ENCODE results near the gene RBMS3.

Gene RBMS3

GRCh38 chr3:29933802-29934490, 653.1 kb downstream of the RBMS3 start:
- no peak overlapping the region for H3K27ac ChIP-seq (ENCODE audit: insufficient read depth in 1 of 2, low read depth in 1 of 2, low read length in 2 of 2, poor library complexity in 1 of 2, severe bottlenecking in 2 of 2)
- ChIA-PET CTCF (no interaction called here), POLR2A (no interaction called here)
- no peaks in the 10 kb centered on the region for H3K27me3 ChIP-seq (replicated peaks in 2 of 5; ENCODE audit: control insufficient read depth in 4 of 5, insufficient read depth in 5 of 5, low read length in 4 of 5)
- H3K9me3 ChIP-seq (ENCODE audit: control extremely low read depth in 1 of 5, control insufficient read depth in 4 of 5, insufficient read depth in 2 of 5, low read depth in 1 of 5, low read length in 4 of 5): no peaks in the 10 kb centered on the region
- 100% methylated on average over 2 of the region's 3 CpGs for WGBS (ENCODE audit: insufficient coverage)
- H3K4me1 ChIP-seq (ENCODE audit: control extremely low read depth in 1 of 4, control insufficient read depth in 4 of 4, insufficient read depth in 4 of 4, low read length in 3 of 4): no peaks in the 10 kb centered on the region
- H3K4me3 ChIP-seq (ENCODE audit: control insufficient read depth in 1 of 7, extremely low read depth in 1 of 7, insufficient read depth in 4 of 7, low read depth in 2 of 7, low read length in 6 of 7): no peak overlapping the region
- DNase-seq: no peak
- H3K36me3 ChIP-seq (ENCODE audit: control insufficient read depth in 4 of 4, insufficient read depth in 4 of 4, low read length in 3 of 4): no peaks in the 10 kb centered on the region

- H3K36me3 ChIP-seq (ENCODE audit: control insufficient read depth in 4 of 4, insufficient read depth in 4 of 4, low read length in 3 of 4): no peaks in the 10 kb centered on the region
- CTCF ChIA-PET: no interaction called here
- WGBS (ENCODE audit: insufficient coverage): 100% methylated on average over 1 of the region's 4 CpGs
- no peak overlapping the region for H3K27ac ChIP-seq (ENCODE audit: insufficient read depth in 1 of 2, low read depth in 1 of 2, low read length in 2 of 2, poor library complexity in 1 of 2, severe bottlenecking in 2 of 2)
- no peaks in the 10 kb centered on the region for H3K27me3 ChIP-seq (replicated peaks in 2 of 5; ENCODE audit: control insufficient read depth in 4 of 5, insufficient read depth in 5 of 5, low read length in 4 of 5)
- no peaks in the 10 kb centered on the region for H3K4me1 ChIP-seq (ENCODE audit: control extremely low read depth in 1 of 4, control insufficient read depth in 4 of 4, insufficient read depth in 4 of 4, low read length in 3 of 4)
- H3K4me3 ChIP-seq (ENCODE audit: control insufficient read depth in 1 of 7, extremely low read depth in 1 of 7, insufficient read depth in 4 of 7, low read depth in 2 of 7, low read length in 6 of 7): no peak overlapping the region
- H3K9me3 ChIP-seq (ENCODE audit: control extremely low read depth in 1 of 5, control insufficient read depth in 4 of 5, insufficient read depth in 2 of 5, low read depth in 1 of 5, low read length in 4 of 5): no peaks in the 10 kb centered on the region
- POLR2A ChIA-PET: no interaction called here
- no peak for DNase-seq
Observed at GRCh38 chr3:29934751-29935150, 653.9 kb downstream of the RBMS3 start.

- CTCF ChIA-PET: no interaction called here
- POLR2A ChIA-PET: no interaction called here
- H3K4me1 ChIP-seq (ENCODE audit: control extremely low read depth in 1 of 4, control insufficient read depth in 4 of 4, insufficient read depth in 4 of 4, low read length in 3 of 4): no peaks in the 10 kb centered on the region
- H3K27me3 ChIP-seq (replicated peaks in 2 of 5; ENCODE audit: control insufficient read depth in 4 of 5, insufficient read depth in 5 of 5, low read length in 4 of 5): no peaks in the 10 kb centered on the region
- no peak overlapping the region for H3K27ac ChIP-seq (ENCODE audit: insufficient read depth in 1 of 2, low read depth in 1 of 2, low read length in 2 of 2, poor library complexity in 1 of 2, severe bottlenecking in 2 of 2)
- no peak for DNase-seq
- 100% methylated on average over 2 of the region's 3 CpGs for WGBS (ENCODE audit: insufficient coverage)
- H3K4me3 ChIP-seq (ENCODE audit: control insufficient read depth in 1 of 7, extremely low read depth in 1 of 7, insufficient read depth in 4 of 7, low read depth in 2 of 7, low read length in 6 of 7): no peak overlapping the region
- no peaks in the 10 kb centered on the region for H3K9me3 ChIP-seq (ENCODE audit: control extremely low read depth in 1 of 5, control insufficient read depth in 4 of 5, insufficient read depth in 2 of 5, low read depth in 1 of 5, low read length in 4 of 5)
- no peaks in the 10 kb centered on the region for H3K36me3 ChIP-seq (ENCODE audit: control insufficient read depth in 4 of 4, insufficient read depth in 4 of 4, low read length in 3 of 4)
Observed at GRCh38 chr3:29936054-29936453, 655.2 kb downstream of the RBMS3 start.

GRCh38 chr3:29936766-29937165, 655.9 kb downstream of the RBMS3 start:
- ChIA-PET CTCF (no interaction called here), POLR2A (no interaction called here)
- no peaks in the 10 kb centered on the region for H3K27me3 ChIP-seq (replicated peaks in 2 of 5; ENCODE audit: control insufficient read depth in 4 of 5, insufficient read depth in 5 of 5, low read length in 4 of 5)
- H3K36me3 ChIP-seq (ENCODE audit: control insufficient read depth in 4 of 4, insufficient read depth in 4 of 4, low read length in 3 of 4): no peaks in the 10 kb centered on the region
- no CpG with 5 or more reads among the region's 2 CpGs for WGBS (ENCODE audit: insufficient coverage)
- H3K9me3 ChIP-seq (ENCODE audit: control extremely low read depth in 1 of 5, control insufficient read depth in 4 of 5, insufficient read depth in 2 of 5, low read depth in 1 of 5, low read length in 4 of 5): no peaks in the 10 kb centered on the region
- DNase-seq: no peak
- H3K4me3 ChIP-seq (ENCODE audit: control insufficient read depth in 1 of 7, extremely low read depth in 1 of 7, insufficient read depth in 4 of 7, low read depth in 2 of 7, low read length in 6 of 7): no peak overlapping the region
- no peaks in the 10 kb centered on the region for H3K4me1 ChIP-seq (ENCODE audit: control extremely low read depth in 1 of 4, control insufficient read depth in 4 of 4, insufficient read depth in 4 of 4, low read length in 3 of 4)
- H3K27ac ChIP-seq (ENCODE audit: insufficient read depth in 1 of 2, low read depth in 1 of 2, low read length in 2 of 2, poor library complexity in 1 of 2, severe bottlenecking in 2 of 2): no peak overlapping the region

- ChIA-PET CTCF (no interaction called here), POLR2A (no interaction called here)
- Histone ChIP-seq H3K27ac (ENCODE audit: insufficient read depth in 1 of 2, low read depth in 1 of 2, low read length in 2 of 2, poor library complexity in 1 of 2, severe bottlenecking in 2 of 2) (no peak overlapping the region), H3K9me3 (ENCODE audit: control extremely low read depth in 1 of 5, control insufficient read depth in 4 of 5, insufficient read depth in 2 of 5, low read depth in 1 of 5, low read length in 4 of 5) (no peaks in the 10 kb centered on the region), H3K27me3 (replicated peaks in 2 of 5; ENCODE audit: control insufficient read depth in 4 of 5, insufficient read depth in 5 of 5, low read length in 4 of 5) (no peaks in the 10 kb centered on the region), H3K4me1 (ENCODE audit: control extremely low read depth in 1 of 4, control insufficient read depth in 4 of 4, insufficient read depth in 4 of 4, low read length in 3 of 4) (no peaks in the 10 kb centered on the region), H3K36me3 (ENCODE audit: control insufficient read depth in 4 of 4, insufficient read depth in 4 of 4, low read length in 3 of 4) (no peaks in the 10 kb centered on the region), H3K4me3 (ENCODE audit: control insufficient read depth in 1 of 7, extremely low read depth in 1 of 7, insufficient read depth in 4 of 7, low read depth in 2 of 7, low read length in 6 of 7) (no peak overlapping the region)
- no peak for DNase-seq
Observed at GRCh38 chr3:29937185-29937584, 656.3 kb downstream of the RBMS3 start.

GRCh38 chr3:29940759-29941323, 660.0 kb downstream of the RBMS3 start:
- no peak for DNase-seq

GRCh38 chr3:29942297-29942696, 661.4 kb downstream of the RBMS3 start:
- Histone ChIP-seq H3K4me1 (ENCODE audit: control extremely low read depth in 1 of 4, control insufficient read depth in 4 of 4, insufficient read depth in 4 of 4, low read length in 3 of 4) (no peaks in the 10 kb centered on the region), H3K27me3 (replicated peaks in 2 of 5; ENCODE audit: control insufficient read depth in 4 of 5, insufficient read depth in 5 of 5, low read length in 4 of 5) (no peaks in the 10 kb centered on the region), H3K4me3 (ENCODE audit: control insufficient read depth in 1 of 7, extremely low read depth in 1 of 7, insufficient read depth in 4 of 7, low read depth in 2 of 7, low read length in 6 of 7) (no peak overlapping the region), H3K9me3 (ENCODE audit: control extremely low read depth in 1 of 5, control insufficient read depth in 4 of 5, insufficient read depth in 2 of 5, low read depth in 1 of 5, low read length in 4 of 5) (no peaks in the 10 kb centered on the region), H3K36me3 (ENCODE audit: control insufficient read depth in 4 of 4, insufficient read depth in 4 of 4, low read length in 3 of 4) (no peaks in the 10 kb centered on the region), H3K27ac (ENCODE audit: insufficient read depth in 1 of 2, low read depth in 1 of 2, low read length in 2 of 2, poor library complexity in 1 of 2, severe bottlenecking in 2 of 2) (no peak overlapping the region)
- ChIA-PET POLR2A (no interaction called here), CTCF (no interaction called here)
- WGBS (ENCODE audit: insufficient coverage): 100% methylated on average over 1 of the region's 1 CpG
- no peak for DNase-seq

More at GRCh38 chr3:29940759-29941323, 660.0 kb downstream of the RBMS3 start:
- H3K9me3 ChIP-seq (ENCODE audit: control extremely low read depth in 1 of 5, control insufficient read depth in 4 of 5, insufficient read depth in 2 of 5, low read depth in 1 of 5, low read length in 4 of 5): no peaks in the 10 kb centered on the region
- no CpG with 5 or more reads among the region's 1 CpG for WGBS (ENCODE audit: insufficient coverage)
- ChIA-PET CTCF (interaction anchor here (0.6 kb wide), 1 partner anchor 12 kb away, joined by 4 read pairs; no protein-coding TSS in a partner anchor), POLR2A (no interaction called here)
- no peaks in the 10 kb centered on the region for H3K4me1 ChIP-seq (ENCODE audit: control extremely low read depth in 1 of 4, control insufficient read depth in 4 of 4, insufficient read depth in 4 of 4, low read length in 3 of 4)
- H3K36me3 ChIP-seq (ENCODE audit: control insufficient read depth in 4 of 4, insufficient read depth in 4 of 4, low read length in 3 of 4): no peaks in the 10 kb centered on the region
- no peaks in the 10 kb centered on the region for H3K27me3 ChIP-seq (replicated peaks in 2 of 5; ENCODE audit: control insufficient read depth in 4 of 5, insufficient read depth in 5 of 5, low read length in 4 of 5)
- H3K27ac ChIP-seq (ENCODE audit: insufficient read depth in 1 of 2, low read depth in 1 of 2, low read length in 2 of 2, poor library complexity in 1 of 2, severe bottlenecking in 2 of 2): no peak overlapping the region
- H3K4me3 ChIP-seq (ENCODE audit: control insufficient read depth in 1 of 7, extremely low read depth in 1 of 7, insufficient read depth in 4 of 7, low read depth in 2 of 7, low read length in 6 of 7): no peak overlapping the region
